ENCODE results near the gene TRIM66. TPM values are rescaled to one million over a fixed set of nuclear protein-coding genes. Genes with fewer than 3 reads are reported as not detected.

TRIM66 gene
- 6.0 and 7.6 TPM in 2 replicates for total RNA-seq

GRCh38 chr11:8682303-8683114, at the start of gene TRIM66, which contains the start of gene RPL27A:
Gene TRIM66 (minus strand): TSS chr11:8682665. CDS start chr11:8672274, 10,391 bp downstream.
Gene RPL27A (plus strand): TSS chr11:8682792. CDS start chr11:8682814, 22 bp downstream.

GRCh38 chr11:8593935-8594909, 88.2 kb downstream of the TRIM66 start, which contains the start of gene STK33:
Gene STK33 (minus strand): TSS chr11:8594228. CDS start chr11:8474905, 119,323 bp downstream.

Other genes starting within 250 kb of the TRIM66 start
- gene STK33, start 88.4 kb downstream of the TRIM66 start, total RNA-seq: 0.37 and 0.57 TPM in 2 replicates
- 1,279 and 1,355 TPM in 2 replicates for gene RPL27A, start 127 bp upstream of the TRIM66 start, total RNA-seq
- gene AKIP1, start 228.5 kb upstream of the TRIM66 start, total RNA-seq: 33.6 and 37.7 TPM in 2 replicates